Placental epithelial cell (primary cell): ENCODE data around the gene TMCC1. TPM values are rescaled to one million over a fixed set of nuclear protein-coding genes. Genes with fewer than 3 reads are reported as not detected.

Source experiments
- small RNA-seq: library from RNA; depleted of rRNA; stranded (forward); fragments of <200 nt; gene quantifications from one replicate; pipeline ENCODE3, GENCODE V24; 2012
- total RNA-seq: library from RNA; depleted of rRNA; stranded (reverse); fragments of >200 nt; gene quantifications from 2 replicates; pipeline ENCODE4 v1.2.3, GENCODE V29; 2012

Gene TMCC1
- 27.9 and 36.4 TPM in 2 replicates for total RNA-seq

DNA sequence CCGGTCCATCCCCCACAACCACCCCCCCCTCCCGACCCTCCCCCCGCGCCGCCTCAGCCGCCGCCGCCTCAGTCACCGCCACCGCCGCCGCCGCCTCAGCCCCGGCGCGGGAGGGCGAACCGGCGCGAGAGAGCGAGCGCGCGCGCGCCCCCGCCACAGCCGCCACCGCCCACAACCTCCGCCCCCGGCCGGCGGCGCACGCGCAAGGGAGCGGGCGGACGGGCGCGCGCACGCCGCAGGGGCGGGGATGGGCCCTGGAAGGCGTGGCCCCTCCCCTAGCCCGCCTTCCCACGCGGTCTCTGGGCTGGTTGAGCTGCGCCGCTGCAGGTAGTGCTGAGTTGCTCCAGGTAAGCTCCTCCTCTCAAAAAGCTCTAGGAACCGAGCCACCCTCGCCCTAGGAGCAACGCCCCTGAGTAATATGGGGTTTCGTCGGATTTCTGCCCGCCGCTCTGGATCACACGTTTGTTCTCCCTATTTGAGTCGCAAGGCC, at the start of gene TMCC1:
TSS of gene TMCC1 (minus strand) at position 131 of the 490 bp plus-strand sequence.

GRCh38 chr3:129606636-129607390, 286.7 kb downstream of the TMCC1 start, which contains the start of gene PLXND1:
TSS of gene PLXND1 (minus strand) at chr3:129606676. CDS start at chr3:129606639, 37 bp downstream.

Small RNA genes within 50 kb of the gene (small RNA-seq; reads per million reads assigned to genes)
- not detected for gene RF00026
- gene RNY3P13, result not detected

Other genes with a start within 250 kb of the TMCC1 start
- gene TRH, start 81.0 kb upstream of the TMCC1 start, total RNA-seq, result not detected in 2 replicates
- 0.65 and 0.79 TPM in 2 replicates for gene ALG1L2, start 188.1 kb upstream of the TMCC1 start, total RNA-seq